Mucosa of descending colon (tissue), 3 donors: Measurements from ENCODE around the gene MMP24. TPM values are rescaled to one million over a fixed set of nuclear protein-coding genes. Genes with fewer than 3 reads are reported as not detected.

Experiments
- ATAC-seq: fragments of 200-7000 bp; cut with Tn5 transposase; one replicate; pipeline ENCODE4 v1.9.1; 2020; ENCODE audit warnings: mild to moderate bottlenecking, moderate library complexity
- DNase-seq, 3 donors: peaks; one replicate each; pipeline ENCODE4 v3.0.0-alpha.2; 2020
- H3K36me3 ChIP-seq: fragments of 200-600 bp; one replicate; pipeline ENCODE4 v1.8.0; 2021; ENCODE audit warnings: low read depth, mild to moderate bottlenecking
- H3K4me1 ChIP-seq: fragments of 200-600 bp; one replicate; pipeline ENCODE4 v1.8.0; 2021; ENCODE audit warnings: low read depth, mild to moderate bottlenecking
- H3K4me3 ChIP-seq: fragments of 200-600 bp; one replicate; pipeline ENCODE4 v1.8.0; 2021; ENCODE audit warnings: mild to moderate bottlenecking
- H3K9me3 ChIP-seq: fragments of 200-600 bp; one replicate; pipeline ENCODE4 v1.8.0; 2021; ENCODE audit warnings: mild to moderate bottlenecking
- CTCF ChIP-seq: fragments of 200-600 bp; IDR thresholded peaks from one replicate; pipeline ENCODE4 v1.8.0; 2022; ENCODE audit warnings: antibody characterized with exemption, mild to moderate bottlenecking
- intact Hi-C, 2 donors: fragments of 100-400 bp; cut with DNase I in 1 of 2; cut with micrococcal nuclease in 1 of 2; formaldehyde crosslinking; loops; one replicate each; pipeline versions ENCODE4 v1.11.0 to v1.11.1; 2022; cut with DNase I, micrococcal nuclease
- total RNA-seq, 3 donors: library from RNA; stranded (reverse); fragmentation: NEBNext Ultra II Directional in 2 of 3; extraction: Animal tissue kit (Norgen Biotek cat#: 25700) in 2 of 3; gene quantifications; one replicate each; pipeline versions ENCODE4 v1.2.1 to v1.2.4, GENCODE V29; 2021 to 2023
- donor health status: DM: no; HTN: no; CAD: no; lungs with moderate emphysema.
- donor health status: DM: no; HTN: no; CAD: no.
- donor health status: DM: no; HTN: yes; CAD: no.

The MMP24 gene
- total RNA-seq, 3 donors from 2014 or later = 0.24 to 0.70 (median 0.58) TPM

GRCh38 chr20:35326021-35326739 is 99.7 kb downstream of the MMP24 start:
- Histone ChIP-seq H3K4me3 (no peak overlapping the region), H3K9me3 (no peaks in the 10 kb centered on the region), H3K36me3 (no peaks in the 10 kb centered on the region), H3K4me1 (peaks cover 16% of the 10 kb centered on the region)
- intact Hi-C loops = no loop called here
- TF ChIP-seq CTCF = no peak
- DNase-seq = no peak
- ATAC-seq = no peak

Other genes with a start within 250 kb of the MMP24 start
- 10 to 100 TPM; 49.6 to 60.5 (median 53.8) TPM for gene TRPC4AP, start 133.9 kb upstream of the MMP24 start, total RNA-seq
- gene EDEM2, start 79.4 kb upstream of the MMP24 start, total RNA-seq = 10 to 100 TPM; 17.9 to 32.1 (median 22.5) TPM
- gene PROCR, start 54.6 kb upstream of the MMP24 start, total RNA-seq = 10 to 100 TPM in 2 of 3 donors, 1 to 10 TPM in 1; 6.1 to 15.0 (median 11.7) TPM
- 100 to 1,000 TPM in 2 of 3 donors, 10 to 100 TPM in 1; 90.9 to 156 (median 124) TPM for gene MMP24OS, start 51.4 kb downstream of the MMP24 start, total RNA-seq
- 100 to 1,000 TPM; 105 to 206 (median 182) TPM for gene EIF6, start 58.1 kb downstream of the MMP24 start, total RNA-seq
- gene FAM83C, start 65.7 kb downstream of the MMP24 start, total RNA-seq = under 1 TPM in 2 of 3 donors, not detected in 1; 0.13 to 0.41 TPM
- gene UQCC1, start 185.3 kb downstream of the MMP24 start, total RNA-seq = 10 to 100 TPM; 43.7 to 88.4 (median 67.9) TPM
- gene GDF5, start 211.5 kb downstream of the MMP24 start, total RNA-seq = 1 to 10 TPM in 1 of 3 donors, under 1 TPM in 1, not detected in 1; 0.24 to 2.3 TPM
- 10 to 100 TPM; 18.1 to 37.8 (median 27.3) TPM for gene CEP250, start 228.9 kb downstream of the MMP24 start, total RNA-seq